ENCODE measurements around the gene DENND6A.

Gene DENND6A

GRCh38 chr3:57688291-57688690 is 4.6 kb downstream of the DENND6A start:
- in situ Hi-C loops (cut with HindIII; ENCODE audit: low sequenced_read_pairs) = no loop called here
- no peak for DNase-seq (ENCODE audit: low read depth, low spot score)
- no peak for TF ChIP-seq CTCF (IDR thresholded peaks at IDR 0.05; ENCODE audit: low read depth, low read length)
- H3K4me3 ChIP-seq (ENCODE audit: low read depth, low read length) = no peak overlapping the region

- DNase-seq (ENCODE audit: low read depth, low spot score) = no peak
- in situ Hi-C loops (cut with HindIII; ENCODE audit: low sequenced_read_pairs) = no loop called here
- TF ChIP-seq CTCF (IDR thresholded peaks at IDR 0.05; ENCODE audit: low read depth, low read length) = no peak
- H3K4me3 ChIP-seq (ENCODE audit: low read depth, low read length) = no peak overlapping the region
These were observed 9.6 kb downstream of the DENND6A start for GRCh38 chr3:57683286-57683685.

- DNase-seq (ENCODE audit: low read depth, low spot score) = peak; percentile 19
- peak; percentile 27 for TF ChIP-seq CTCF (IDR thresholded peaks at IDR 0.05; ENCODE audit: low read depth, low read length)
- H3K4me3 ChIP-seq (ENCODE audit: low read depth, low read length) = no peak overlapping the region
- in situ Hi-C loops (cut with HindIII; ENCODE audit: low sequenced_read_pairs) = no loop called here
These were observed 10.6 kb downstream of the DENND6A start for GRCh38 chr3:57682284-57682683.

- no peak for TF ChIP-seq CTCF (IDR thresholded peaks at IDR 0.05; ENCODE audit: low read depth, low read length)
- no peak overlapping the region for H3K4me3 ChIP-seq (ENCODE audit: low read depth, low read length)
- DNase-seq (ENCODE audit: low read depth, low spot score) = no peak
- in situ Hi-C loops (cut with HindIII; ENCODE audit: low sequenced_read_pairs) = no loop called here
These were observed 11.2 kb downstream of the DENND6A start for GRCh38 chr3:57681691-57682090.

- TF ChIP-seq CTCF (IDR thresholded peaks at IDR 0.05; ENCODE audit: low read depth, low read length) = no peak
- H3K4me3 ChIP-seq (ENCODE audit: low read depth, low read length) = no peak overlapping the region
- no peak for DNase-seq (ENCODE audit: low read depth, low spot score)
- in situ Hi-C loops (cut with HindIII; ENCODE audit: low sequenced_read_pairs) = no loop called here
These were observed 12.8 kb downstream of the DENND6A start for GRCh38 chr3:57680046-57680445.

GRCh38 chr3:57675530-57675929 is 17.3 kb downstream of the DENND6A start:
- in situ Hi-C loops (cut with HindIII; ENCODE audit: low sequenced_read_pairs) = no loop called here
- no peak for TF ChIP-seq CTCF (IDR thresholded peaks at IDR 0.05; ENCODE audit: low read depth, low read length)
- DNase-seq (ENCODE audit: low read depth, low spot score) = no peak
- H3K4me3 ChIP-seq (ENCODE audit: low read depth, low read length) = no peak overlapping the region

- DNase-seq (ENCODE audit: low read depth, low spot score) = no peak
- in situ Hi-C loops (cut with HindIII; ENCODE audit: low sequenced_read_pairs) = no loop called here
- no peak for TF ChIP-seq CTCF (IDR thresholded peaks at IDR 0.05; ENCODE audit: low read depth, low read length)
- no peak overlapping the region for H3K4me3 ChIP-seq (ENCODE audit: low read depth, low read length)
These were observed 19.7 kb downstream of the DENND6A start for GRCh38 chr3:57673156-57673555.
